ENCODE measurements around the gene DMXL2.

DNA sequence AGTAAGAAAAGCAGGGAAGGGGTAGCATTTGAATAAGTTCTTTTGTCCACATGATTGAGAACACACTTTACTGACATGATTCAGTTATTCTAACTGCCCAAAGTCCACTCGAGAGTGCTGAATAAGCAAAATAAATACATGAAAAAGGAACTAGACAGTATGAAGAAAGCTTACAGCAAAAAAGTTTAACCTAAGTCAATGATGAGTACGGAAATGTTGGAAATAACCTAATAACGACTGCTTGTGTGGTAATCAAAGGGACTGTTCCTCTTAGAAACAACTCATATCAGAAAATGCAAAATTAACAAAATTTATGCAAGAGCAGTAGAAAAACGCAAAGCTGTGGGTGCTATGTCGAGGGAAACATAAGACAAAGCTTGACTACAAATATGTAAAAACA lies 36.6 kb downstream of the DMXL2 start:
- TF ChIP-seq CTCF (IDR thresholded peaks at IDR 0.05) (no peak), POLR2A (IDR thresholded peaks at IDR 0.05) (no peak)
